ENCODE data around the gene ANKRD6. TPM values are rescaled to one million over a fixed set of nuclear protein-coding genes. Genes with fewer than 3 reads are reported as not detected.
A peak's percentile ranks its signal among the peaks of the same experiment; 100 is the strongest.

The ANKRD6 gene
- total and polyA plus RNA-seq, 3 donors from 2014 or later = 20.9 to 52.8 (median 29.8) TPM

- H3K27ac ChIP-seq = no peak overlapping the region
- DNase-seq = no peak
- no peaks in the 10 kb centered on the region for H3K27me3 ChIP-seq
- no peaks in the 10 kb centered on the region for H3K36me3 ChIP-seq (ENCODE audit: low read depth, missing control alignments)
- TF ChIP-seq POLR2A (IDR thresholded peaks at IDR 0.05) = no peak
- TF ChIP-seq CTCF (IDR thresholded peaks at IDR 0.05) = no peak
- no peaks in the 10 kb centered on the region for H3K9me3 ChIP-seq
- WGBS, 2 donors = 88 to 98% methylated on average over 1 of the region's 1 CpG
- H3K4me3 ChIP-seq = no peak overlapping the region
- H3K4me1 ChIP-seq = peaks cover 6% of the 10 kb centered on the region
- intact Hi-C loops (cut with DNase I; ENCODE audit: low total_unique reads) = no loop called here
Observed at GRCh38 chr6:89416796-89417195, 16.2 kb upstream of the ANKRD6 start.

GRCh38 chr6:89430201-89430962, 2.6 kb upstream of the ANKRD6 start:
- no peaks in the 10 kb centered on the region for H3K27me3 ChIP-seq
- DNase-seq = no peak
- WGBS, 2 donors = 53 to 61% methylated on average over 7 of the region's 7 CpGs
- no peak overlapping the region for H3K4me3 ChIP-seq
- no peak overlapping the region for H3K27ac ChIP-seq
- no peaks in the 10 kb centered on the region for H3K9me3 ChIP-seq
- intact Hi-C loops (cut with DNase I; ENCODE audit: low total_unique reads) = loop anchor here (10.0 kb wide), 1 partner anchor 184 kb away; no protein-coding TSS in a partner anchor
- H3K36me3 ChIP-seq (ENCODE audit: low read depth, missing control alignments) = no peaks in the 10 kb centered on the region
- H3K4me1 ChIP-seq = peaks cover 7% of the 10 kb centered on the region
- TF ChIP-seq CTCF (IDR thresholded peaks at IDR 0.05) = no peak
- TF ChIP-seq POLR2A (IDR thresholded peaks at IDR 0.05) = no peak

- peak overlapping the region; percentile 93 to 94 for H3K4me3 ChIP-seq
- TF ChIP-seq CTCF (IDR thresholded peaks at IDR 0.05) = no peak
- DNase-seq = peak; percentile 76
- intact Hi-C loops (cut with DNase I; ENCODE audit: low total_unique reads) = loop anchor here (10.0 kb wide), 1 partner anchor 181 kb away; no protein-coding TSS in a partner anchor
- H3K36me3 ChIP-seq (ENCODE audit: low read depth, missing control alignments) = no peaks in the 10 kb centered on the region
- H3K27ac ChIP-seq = peak overlapping the region; percentile 72 to 83
- H3K9me3 ChIP-seq = no peaks in the 10 kb centered on the region
- WGBS, 2 donors = 2 to 6% methylated on average over 10 to 27 of the region's 80 CpGs
- H3K4me1 ChIP-seq = peaks cover 12% of the 10 kb centered on the region
- H3K27me3 ChIP-seq = no peaks in the 10 kb centered on the region
Observed at GRCh38 chr6:89433252-89434149, 549 bp downstream of the ANKRD6 start.

- intact Hi-C loops (cut with DNase I; ENCODE audit: low total_unique reads) = loop anchor here (10.0 kb wide), 1 partner anchor 181 kb away; no protein-coding TSS in a partner anchor
Observed at GRCh38 chr6:89434150-89434499, 1.2 kb downstream of the ANKRD6 start.

More at GRCh38 chr6:89434150-89434499, 1.2 kb downstream of the ANKRD6 start:
- WGBS, 2 donors = 62 to 65% methylated on average over 3 of the region's 3 CpGs
- no peak for DNase-seq
- no peaks in the 10 kb centered on the region for H3K9me3 ChIP-seq
- no peak for TF ChIP-seq CTCF (IDR thresholded peaks at IDR 0.05)
- no peak for TF ChIP-seq POLR2A (IDR thresholded peaks at IDR 0.05)
- peaks cover 12% of the 10 kb centered on the region for H3K4me1 ChIP-seq
- H3K4me3 ChIP-seq = peak overlapping the region; percentile 93 to 94
- H3K27me3 ChIP-seq = no peaks in the 10 kb centered on the region
- peak overlapping the region in 1 of 2 donors; percentile 72 for H3K27ac ChIP-seq
- H3K36me3 ChIP-seq (ENCODE audit: low read depth, missing control alignments) = no peaks in the 10 kb centered on the region
